HFF-Myc (cell line): Measurements from ENCODE around the gene SLC6A7.
"Not testable (repeated sequence)": the region's sequence is repeated elsewhere in the genome, so short reads cannot be mapped to it uniquely, and the experiment has no call there.

Source experiments
- DNase-seq: peaks from one replicate; pipeline ENCODE4 v3.0.0-alpha.2; 2011; ENCODE audit warnings: low read depth; ENCODE audit errors: extremely low read depth
- H3K4me3 ChIP-seq: replicated peaks from 2 replicates; pipeline ENCODE4 v1.5.1; 2011; ENCODE audit warnings: low read depth, mild to moderate bottlenecking, control low read depth, low read length
- TF ChIP-seq, protein P1 (sequence below): IDR thresholded peaks from 2 replicates; pipeline ENCODE4 v1.5.1; 2012; ENCODE audit warnings: mild to moderate bottlenecking, low read depth, low read length, control low read depth; ENCODE audit errors: missing control alignments

SLC6A7 gene

DNA sequence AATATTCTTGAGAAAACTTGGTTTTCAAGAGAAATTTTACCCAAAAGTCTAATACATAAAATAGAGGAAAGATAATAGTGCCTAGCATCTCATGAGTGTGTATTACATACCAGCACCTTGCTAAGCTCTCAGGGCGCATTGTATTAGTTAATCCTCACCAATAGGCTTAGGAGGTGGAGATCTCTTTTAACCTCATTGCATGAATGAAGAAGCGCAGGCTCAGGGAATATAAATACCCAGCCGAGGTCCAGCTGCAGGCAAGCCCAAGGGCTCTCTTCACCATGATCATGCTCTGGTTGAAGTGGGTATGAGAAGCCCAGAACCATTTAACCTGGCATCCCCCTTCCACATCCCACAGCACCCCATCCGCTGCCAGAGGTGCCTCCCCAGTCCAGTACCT, 53.7 kb downstream of the SLC6A7 start:
- DNase-seq, result no peak
- no peak overlapping the region for H3K4me3 ChIP-seq
- TF ChIP-seq, protein P1, sequence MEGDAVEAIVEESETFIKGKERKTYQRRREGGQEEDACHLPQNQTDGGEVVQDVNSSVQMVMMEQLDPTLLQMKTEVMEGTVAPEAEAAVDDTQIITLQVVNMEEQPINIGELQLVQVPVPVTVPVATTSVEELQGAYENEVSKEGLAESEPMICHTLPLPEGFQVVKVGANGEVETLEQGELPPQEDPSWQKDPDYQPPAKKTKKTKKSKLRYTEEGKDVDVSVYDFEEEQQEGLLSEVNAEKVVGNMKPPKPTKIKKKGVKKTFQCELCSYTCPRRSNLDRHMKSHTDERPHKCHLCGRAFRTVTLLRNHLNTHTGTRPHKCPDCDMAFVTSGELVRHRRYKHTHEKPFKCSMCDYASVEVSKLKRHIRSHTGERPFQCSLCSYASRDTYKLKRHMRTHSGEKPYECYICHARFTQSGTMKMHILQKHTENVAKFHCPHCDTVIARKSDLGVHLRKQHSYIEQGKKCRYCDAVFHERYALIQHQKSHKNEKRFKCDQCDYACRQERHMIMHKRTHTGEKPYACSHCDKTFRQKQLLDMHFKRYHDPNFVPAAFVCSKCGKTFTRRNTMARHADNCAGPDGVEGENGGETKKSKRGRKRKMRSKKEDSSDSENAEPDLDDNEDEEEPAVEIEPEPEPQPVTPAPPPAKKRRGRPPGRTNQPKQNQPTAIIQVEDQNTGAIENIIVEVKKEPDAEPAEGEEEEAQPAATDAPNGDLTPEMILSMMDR, result no peak

DNA sequence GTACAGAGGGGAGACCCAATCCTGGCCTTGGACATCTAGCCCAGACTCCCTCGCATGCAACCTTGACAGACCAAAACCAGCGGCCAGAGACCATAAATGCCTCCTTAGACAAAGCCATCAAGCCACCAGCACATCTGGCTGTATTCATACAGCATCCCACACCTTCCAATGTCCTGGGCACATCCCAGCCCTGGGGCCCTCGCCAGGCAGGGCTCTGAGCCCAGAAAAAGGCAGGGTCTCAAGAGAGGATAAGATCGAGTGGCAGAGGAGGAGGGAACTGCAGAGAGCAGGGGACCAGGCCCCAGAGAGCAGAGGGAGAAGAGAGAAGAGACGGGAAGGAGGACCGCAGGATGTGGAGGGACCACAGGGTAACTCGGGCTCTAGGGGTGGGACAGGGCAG, 54.3 kb downstream of the SLC6A7 start:
- TF ChIP-seq, protein P1, result no peak
- H3K4me3 ChIP-seq, result no peak overlapping the region
- DNase-seq, result no peak

DNA sequence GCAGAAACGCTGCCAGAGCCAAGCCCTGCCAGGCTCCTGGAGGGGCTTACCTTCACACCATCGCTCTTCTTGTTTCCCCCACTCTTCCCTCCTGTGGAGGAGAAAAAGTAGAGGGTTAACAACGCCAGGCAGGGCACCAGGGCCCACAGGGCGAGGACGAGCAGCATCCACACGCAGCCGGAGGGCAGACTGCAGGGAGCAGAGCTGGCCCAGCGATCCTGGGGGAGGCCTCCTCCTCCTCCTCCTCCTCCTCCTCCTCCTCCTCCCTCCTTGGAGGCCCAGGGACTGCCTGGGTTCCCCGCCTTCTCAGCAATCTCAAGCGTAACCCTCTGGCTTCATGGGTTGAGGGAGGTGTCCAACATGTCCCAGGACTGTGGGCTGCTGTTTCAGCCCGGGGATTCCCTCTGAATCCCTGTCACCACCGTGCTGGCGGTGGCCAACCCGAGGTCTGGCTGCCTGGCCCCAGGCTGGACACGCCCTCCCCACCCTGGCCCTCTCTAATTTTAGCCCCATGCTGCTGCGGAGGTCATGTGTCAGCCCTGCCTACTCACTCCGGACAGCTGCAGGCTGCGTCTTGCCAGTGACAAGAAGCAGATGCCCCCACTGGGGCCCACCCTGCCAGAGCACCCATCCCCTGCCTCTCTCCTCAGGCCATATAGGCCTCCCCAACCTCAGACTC, 55.4 kb downstream of the SLC6A7 start:
- H3K4me3 ChIP-seq, result no peak overlapping the region
- TF ChIP-seq, protein P1, result no peak
- no peak for DNase-seq

DNA sequence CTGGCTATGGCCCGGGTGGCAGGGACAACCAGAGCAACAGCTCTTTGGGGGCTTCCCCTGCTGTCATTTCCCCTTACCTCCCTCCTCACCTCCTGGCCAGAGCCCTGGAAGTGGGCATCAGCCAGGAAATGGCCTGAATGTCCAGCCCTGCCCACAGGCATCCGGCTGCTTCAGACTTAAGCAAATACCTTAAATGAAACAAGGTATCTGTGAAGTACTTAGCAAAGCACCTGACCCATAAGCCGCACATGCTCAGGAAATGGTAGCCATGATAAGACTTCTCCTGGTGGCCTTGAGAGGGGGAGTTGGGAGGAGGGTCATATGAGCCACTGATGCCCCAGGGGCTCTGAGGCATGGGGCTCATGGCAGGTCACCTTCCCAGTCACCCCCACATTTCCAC, 55.9 kb downstream of the SLC6A7 start:
- H3K4me3 ChIP-seq, result no peak overlapping the region
- DNase-seq, result no peak
- TF ChIP-seq, protein P1, result no peak

DNA sequence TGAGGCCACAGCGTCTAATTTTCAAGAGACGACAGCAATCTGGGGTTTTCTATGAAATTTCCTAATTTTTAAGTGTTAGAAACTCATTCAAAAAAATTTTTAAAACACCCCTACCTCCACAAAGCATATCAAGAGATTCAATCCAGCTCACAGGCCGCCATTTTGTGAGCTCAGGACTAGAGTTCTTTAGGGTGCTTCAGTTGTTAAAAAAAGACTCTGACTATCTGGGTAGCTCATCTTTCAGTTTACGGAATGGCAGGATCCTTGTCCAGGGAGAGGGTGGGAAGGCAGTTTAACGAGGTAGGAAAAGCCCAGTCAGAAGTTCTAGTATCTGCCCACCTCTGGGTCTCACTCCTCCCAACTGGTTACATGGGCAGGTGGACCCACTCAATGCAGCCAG, 56.6 kb downstream of the SLC6A7 start:
- no peak overlapping the region for H3K4me3 ChIP-seq
- TF ChIP-seq, protein P1, result no peak
- no peak for DNase-seq

DNA sequence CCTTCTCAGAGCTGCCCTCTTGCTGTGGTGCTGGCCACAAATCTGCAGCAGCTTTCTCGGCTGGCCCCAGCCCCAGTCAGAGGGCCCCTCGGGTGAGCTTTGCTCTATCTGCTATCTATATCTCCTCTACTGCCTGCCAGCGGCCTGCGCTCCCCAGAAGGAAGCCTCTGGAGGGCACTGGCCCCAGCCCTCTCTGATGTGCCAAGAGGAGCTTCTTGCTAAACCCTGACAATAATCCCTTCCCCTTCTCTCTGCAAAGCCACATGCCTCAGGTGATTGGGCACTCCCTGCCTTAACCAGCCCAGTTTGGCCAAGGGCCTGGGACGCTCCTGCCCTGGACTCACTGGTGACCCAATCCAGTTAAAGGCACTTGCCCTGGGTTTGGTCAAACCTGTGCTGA, 57.0 kb downstream of the SLC6A7 start:
- no peak for DNase-seq
- no peak overlapping the region for H3K4me3 ChIP-seq
- TF ChIP-seq, protein P1, result no peak

DNA sequence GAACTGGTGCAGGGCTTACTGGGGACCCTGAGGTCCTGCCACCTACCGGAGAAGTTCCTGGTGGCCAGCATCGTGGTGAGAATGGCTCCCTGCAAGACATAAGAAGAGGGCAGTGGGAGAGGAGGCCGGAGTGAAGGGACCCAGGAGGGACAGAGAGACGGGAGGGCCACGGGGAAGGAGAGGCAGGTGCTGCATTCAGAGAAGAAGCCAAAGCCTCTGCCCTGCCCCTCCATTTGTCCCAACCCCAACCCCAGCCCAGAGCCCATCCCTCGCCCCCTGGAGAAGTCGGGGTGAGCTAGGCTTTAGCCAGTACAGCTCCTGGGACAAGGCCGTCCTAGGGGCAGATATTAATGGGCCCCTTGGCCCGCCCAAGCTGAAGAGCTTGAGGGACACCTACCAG, 57.9 kb downstream of the SLC6A7 start:
- DNase-seq, result no peak
- TF ChIP-seq, protein P1, result no peak
- no peak overlapping the region for H3K4me3 ChIP-seq

DNA sequence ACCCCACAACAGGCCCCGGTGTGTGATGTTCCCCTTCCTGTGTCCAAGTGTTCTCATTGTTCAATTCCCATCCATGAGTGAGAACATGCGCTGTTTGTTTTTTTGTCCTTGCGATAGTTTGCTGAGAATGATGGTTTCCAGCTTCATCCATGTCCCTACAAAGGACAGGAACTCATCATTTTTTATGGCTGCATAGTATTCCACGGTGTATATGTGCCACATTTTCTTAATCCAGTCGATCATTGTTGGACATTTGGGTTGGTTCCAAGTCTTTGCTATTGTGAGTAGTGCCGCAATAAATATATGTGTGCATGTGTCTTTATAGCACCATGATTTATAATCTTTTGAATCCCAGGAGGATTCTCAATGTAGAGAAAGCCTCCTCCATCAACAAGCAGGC, 58.6 kb downstream of the SLC6A7 start:
- DNase-seq, H3K4me3 ChIP-seq: not testable (repeated sequence)
